Astrocyte of the cerebellum (primary cell): ENCODE results near the gene ITGA11.

Experiments
- DNase-seq: peaks from one replicate; pipeline ENCODE4 v3.0.0-alpha.2; 2011; ENCODE audit warnings: low read depth
- H3K4me3 ChIP-seq: 2 replicates; pipeline ENCODE4 v1.5.1; 2011; ENCODE audit warnings: mild to moderate bottlenecking, low read depth, low read length, moderate library complexity
- in situ Hi-C: cut with HindIII; loops from 2 replicates; pipeline ENCODE4 v1.10.0; 2017; ENCODE audit warnings: low sequenced_read_pairs
- TF ChIP-seq, protein P1 (sequence below): IDR thresholded peaks from 2 replicates; pipeline ENCODE4 v1.5.1; 2012; ENCODE audit warnings: low read length, low read depth, moderate library complexity, mild to moderate bottlenecking; ENCODE audit errors: missing control alignments

ITGA11 gene

DNA sequence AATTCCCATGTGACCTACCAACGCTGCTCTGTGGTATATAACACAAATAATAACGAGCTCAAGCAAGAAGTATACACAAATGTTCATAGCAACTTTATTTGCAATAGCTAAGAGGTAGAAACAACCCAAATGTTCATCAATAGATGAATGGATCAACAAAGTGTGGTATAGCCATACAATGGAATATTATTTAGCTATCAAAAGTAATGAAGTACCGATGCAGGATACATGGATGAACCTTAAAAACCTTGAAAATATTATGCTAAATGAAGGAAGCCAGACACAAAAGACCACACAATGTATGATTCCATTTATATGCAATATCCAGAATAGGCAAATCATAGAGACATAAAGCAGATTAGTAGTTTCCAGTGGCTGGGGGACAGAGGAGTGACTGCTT, 170.0 kb downstream of the ITGA11 start:
- DNase-seq = no peak
- in situ Hi-C loops = no loop called here
- H3K4me3 ChIP-seq = no peak overlapping the region
- TF ChIP-seq, protein P1, sequence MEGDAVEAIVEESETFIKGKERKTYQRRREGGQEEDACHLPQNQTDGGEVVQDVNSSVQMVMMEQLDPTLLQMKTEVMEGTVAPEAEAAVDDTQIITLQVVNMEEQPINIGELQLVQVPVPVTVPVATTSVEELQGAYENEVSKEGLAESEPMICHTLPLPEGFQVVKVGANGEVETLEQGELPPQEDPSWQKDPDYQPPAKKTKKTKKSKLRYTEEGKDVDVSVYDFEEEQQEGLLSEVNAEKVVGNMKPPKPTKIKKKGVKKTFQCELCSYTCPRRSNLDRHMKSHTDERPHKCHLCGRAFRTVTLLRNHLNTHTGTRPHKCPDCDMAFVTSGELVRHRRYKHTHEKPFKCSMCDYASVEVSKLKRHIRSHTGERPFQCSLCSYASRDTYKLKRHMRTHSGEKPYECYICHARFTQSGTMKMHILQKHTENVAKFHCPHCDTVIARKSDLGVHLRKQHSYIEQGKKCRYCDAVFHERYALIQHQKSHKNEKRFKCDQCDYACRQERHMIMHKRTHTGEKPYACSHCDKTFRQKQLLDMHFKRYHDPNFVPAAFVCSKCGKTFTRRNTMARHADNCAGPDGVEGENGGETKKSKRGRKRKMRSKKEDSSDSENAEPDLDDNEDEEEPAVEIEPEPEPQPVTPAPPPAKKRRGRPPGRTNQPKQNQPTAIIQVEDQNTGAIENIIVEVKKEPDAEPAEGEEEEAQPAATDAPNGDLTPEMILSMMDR = no peak

DNA sequence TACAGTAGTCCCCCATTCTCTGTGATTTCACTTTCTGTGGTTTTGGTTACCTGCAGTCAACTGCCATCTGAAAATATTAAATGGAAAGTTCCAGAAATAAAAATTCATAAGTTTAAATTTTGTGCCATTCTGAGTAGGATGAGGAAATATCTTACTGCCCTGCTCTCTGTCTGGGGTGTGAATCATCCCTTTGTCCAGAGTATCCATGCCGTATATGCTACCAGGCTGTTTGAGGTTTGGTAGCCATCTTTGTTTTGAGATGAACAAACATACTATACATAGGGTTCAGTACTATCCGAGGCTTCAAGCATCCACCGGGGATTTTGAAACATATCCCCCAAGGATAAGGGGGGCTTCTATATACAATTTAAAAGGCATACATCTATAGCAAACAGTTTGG, 170.7 kb downstream of the ITGA11 start:
- TF ChIP-seq, protein P1 = no peak
- in situ Hi-C loops = no loop called here
- no peak for DNase-seq
- H3K4me3 ChIP-seq = no peak overlapping the region

DNA sequence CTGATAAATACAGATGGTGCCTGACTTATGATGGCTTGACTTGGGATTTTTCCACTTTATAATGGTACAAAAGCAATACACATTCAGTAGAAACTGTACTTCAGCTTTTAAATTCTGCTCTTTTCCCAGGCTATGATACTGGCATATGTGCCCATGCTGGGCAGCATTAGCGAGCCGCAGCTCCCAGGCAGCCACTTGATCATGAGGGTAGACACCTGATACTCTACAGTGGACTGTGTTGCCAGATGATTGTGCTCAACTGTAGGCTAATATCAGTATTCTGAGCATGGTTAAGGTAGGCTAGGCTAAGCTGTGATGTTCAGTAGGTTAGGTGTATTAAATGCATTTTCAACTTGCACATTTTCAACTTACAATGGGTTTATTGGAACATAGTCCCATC, 172.1 kb downstream of the ITGA11 start:
- no peak overlapping the region for H3K4me3 ChIP-seq
- in situ Hi-C loops = no loop called here
- no peak for DNase-seq
- TF ChIP-seq, protein P1 = no peak

DNA sequence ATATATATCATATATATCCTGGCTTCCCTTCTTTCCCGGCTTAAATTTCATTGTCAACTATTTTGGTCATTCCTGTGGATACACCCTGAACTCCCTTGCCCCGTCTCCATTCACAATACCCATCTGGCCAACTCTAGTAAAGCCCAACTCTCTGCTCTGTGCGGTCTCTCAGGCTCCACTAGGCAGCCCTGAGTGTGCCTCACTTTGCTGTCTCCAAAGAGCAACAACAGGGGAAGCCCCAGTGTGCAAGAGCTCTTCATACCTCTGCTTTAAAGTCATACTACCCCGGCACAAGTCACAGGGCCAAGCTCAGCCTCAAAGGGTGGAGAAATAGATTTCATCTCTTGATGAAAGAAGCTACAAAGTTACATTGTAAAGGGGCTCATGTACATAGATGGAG, 173.3 kb downstream of the ITGA11 start:
- no peak for DNase-seq
- no peak overlapping the region for H3K4me3 ChIP-seq
- TF ChIP-seq, protein P1 = no peak
- in situ Hi-C loops = no loop called here

DNA sequence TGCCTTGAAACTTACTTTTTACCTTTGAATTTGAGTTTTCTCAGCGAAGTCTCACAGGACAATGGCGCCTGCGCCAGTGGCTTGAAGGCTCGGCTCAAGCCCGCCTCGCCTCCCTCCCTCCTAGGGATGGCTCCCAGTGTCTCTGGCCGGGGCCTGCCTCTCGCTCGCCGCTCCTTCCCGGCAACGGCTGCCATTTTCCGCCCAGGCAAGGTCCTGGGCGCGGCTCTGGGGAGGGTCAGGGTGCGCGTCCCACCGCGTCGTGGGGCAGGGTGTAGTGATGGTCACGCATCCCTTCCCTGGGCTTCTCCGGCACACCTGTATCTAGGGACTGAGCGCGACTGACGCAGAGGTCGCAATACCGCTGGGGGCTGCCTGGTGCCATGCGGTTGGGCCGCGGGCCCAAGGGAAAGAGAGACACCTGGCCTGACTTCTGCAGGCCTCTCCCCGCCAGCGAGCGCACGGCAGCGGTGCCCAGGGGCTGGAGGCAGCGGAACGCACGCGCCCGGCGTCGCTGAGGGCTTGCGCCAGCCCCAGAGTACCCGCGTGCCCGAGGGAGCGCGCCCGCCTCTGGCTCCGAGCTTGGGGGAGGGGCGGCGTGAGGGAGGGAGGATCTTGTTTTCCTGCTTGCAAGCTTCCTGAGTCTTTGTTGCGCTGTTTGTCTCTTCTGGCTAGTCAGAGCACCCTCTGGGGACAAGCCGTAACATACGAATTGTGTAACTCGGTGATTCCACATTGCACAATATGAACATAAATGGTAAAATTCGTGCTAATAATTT, 175.1 kb downstream of the ITGA11 start:
- DNase-seq = peak; percentile 20
- peak overlapping the region; percentile 45 for H3K4me3 ChIP-seq
- in situ Hi-C loops = no loop called here
- TF ChIP-seq, protein P1 = no peak

DNA sequence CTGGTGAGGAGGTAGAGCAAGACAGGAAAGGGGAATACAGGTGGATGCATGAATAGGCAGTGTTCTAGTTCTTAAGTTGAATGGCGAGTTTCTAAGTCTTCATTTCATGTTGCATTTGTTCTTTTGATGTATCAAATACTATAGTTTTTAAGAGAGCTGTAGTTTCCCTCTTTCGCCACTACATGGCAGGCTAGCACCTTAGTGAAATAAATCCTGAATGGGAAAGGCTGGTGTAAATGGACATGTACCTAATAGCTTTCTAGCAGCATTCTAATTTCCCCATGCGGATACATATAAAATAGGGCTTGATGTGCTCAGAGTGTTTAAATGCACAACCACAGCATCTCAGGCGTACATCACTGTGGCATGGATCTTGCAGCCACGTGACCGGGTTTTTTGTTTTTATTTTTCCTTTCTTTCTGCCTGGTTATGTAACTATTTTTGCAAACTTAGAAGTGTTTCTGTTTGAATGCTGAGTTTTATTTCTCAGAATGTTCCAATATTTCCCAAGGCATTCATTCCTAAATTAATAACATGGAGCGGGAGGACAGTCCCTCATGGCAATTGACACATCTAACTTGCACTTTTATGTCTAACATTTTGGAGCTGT, 178.9 kb downstream of the ITGA11 start:
- no peak overlapping the region for H3K4me3 ChIP-seq
- DNase-seq = peak; percentile 75
- in situ Hi-C loops = no loop called here
- TF ChIP-seq, protein P1 = peak; percentile 84
